ENCODE data around the gene ZNF385A. TPM values are rescaled to one million over a fixed set of nuclear protein-coding genes. Genes with fewer than 3 reads are reported as not detected.

ZNF385A gene
- total RNA-seq, 2 experiments from 2014 or later: 0.38 to 1.2 TPM

Other genes starting within 250 kb of the ZNF385A start
- 10 to 100 TPM; 25.7 to 27.9 TPM for gene SMUG1, start 195.7 kb downstream of the ZNF385A start, total RNA-seq
- gene CBX5, start 104.6 kb downstream of the ZNF385A start, total RNA-seq: 100 to 1,000 TPM; 103 to 106 TPM
- 1,000 to 10,000 TPM; 1,361 to 1,363 TPM for gene HNRNPA1, start 104.0 kb downstream of the ZNF385A start, total RNA-seq
- under 1 TPM in 1 of 2 experiments, not detected in 1; 0.20 TPM for gene NFE2, start 83.7 kb downstream of the ZNF385A start, total RNA-seq
- 100 to 1,000 TPM; 126 to 130 TPM for gene COPZ1, start 59.6 kb downstream of the ZNF385A start, total RNA-seq
- under 1 TPM; 0.18 to 0.25 TPM for gene GPR84, start 20.2 kb downstream of the ZNF385A start, total RNA-seq
- 100 to 1,000 TPM; 102 to 107 TPM for gene ITGA5, start 34.5 kb upstream of the ZNF385A start, total RNA-seq
- 10 to 100 TPM; 14.9 to 16.4 TPM for gene GTSF1, start 88.9 kb upstream of the ZNF385A start, total RNA-seq
- gene NCKAP1L, start 113.0 kb upstream of the ZNF385A start, total RNA-seq: 100 to 1,000 TPM; 188 to 189 TPM
- 10 to 100 TPM; 11.5 to 12.0 TPM for gene PDE1B, start 164.9 kb upstream of the ZNF385A start, total RNA-seq
- gene PPP1R1A, start 203.9 kb upstream of the ZNF385A start, total RNA-seq: not detected

All from activated CD4-positive, alpha-beta memory T cell treated with anti-CD3 and anti-CD28 coated beads, Interleukin-2, amount 10 ng/mL, durations not matched to agents 7 days and 5 days (primary cell).